Transverse colon (tissue), 4 donors: ENCODE measurements around the gene GDF7.

Source experiments
- CTCF ChIP-seq, 5 experiments: fragments of 200-600 bp in 3 of 5; fragments of 450-650 bp in 2 of 5; sonication (generic) in 3 of 5; IDR thresholded peaks; 1 replicate in 2 of 5; 2 replicates in 3 of 5; pipeline ENCODE4 v1.5.1; 2016 to 2017; ENCODE audit warnings: antibody characterized with exemption in 5 of 5, inconsistent platforms in 3 of 5, mild to moderate bottlenecking in 2 of 5, moderate library complexity in 1 of 5
- POLR2AphosphoS5 ChIP-seq, 3 donors: sonication (generic); formaldehyde crosslinking; IDR thresholded peaks; one replicate each; pipeline ENCODE4 v1.6.1; 2016; ENCODE audit warnings: antibody characterized with exemption in 3 of 3

- TF ChIP-seq CTCF (IDR thresholded peaks at IDR 0.05) (no peak), POLR2AphosphoS5 (IDR thresholded peaks at IDR 0.05) (no peak)
Measured at GRCh38 chr2:20668871-20669475, 2.0 kb downstream of the GDF7 start.
